MCF 10A (cell line): ENCODE results near the gene DCLK1. TPM values are rescaled to one million over a fixed set of nuclear protein-coding genes. Genes with fewer than 3 reads are reported as not detected.

Experiments used
- BruUV-seq: library from RNA; stranded (reverse); fragments of 400-500 nt; replicated peaks from 2 replicates; lab custom pipeline; 2021; lab: Mats Ljungman, UMichigan
- CTCF ChIA-PET: fragments of 300-600 bp; sonication (Branson Sonifier 250); formaldehyde crosslinking; extraction: SDS; loops from one replicate; lab custom pipeline; 2021; ENCODE audit warnings: antibody characterized with exemption, inconsistent platforms; lab: Yijun Ruan, JAX
- POLR2A ChIA-PET: fragments of 300-600, 350-650 bp; sonication (Branson Sonifier 250); formaldehyde crosslinking; extraction: SDS; loops from one replicate; lab custom pipeline; 2020; ENCODE audit warnings: antibody characterized with exemption, inconsistent platforms; lab: Yijun Ruan, JAX
- DNase-seq: peaks from one replicate; pipeline ENCODE4 v3.0.0-alpha.2; 2018; ENCODE audit not compliant: unreplicated experiment
- H3K27ac Mint-ChIP-seq: one replicate; pipeline ENCODE4 v1.8.0; 2022; ENCODE audit warnings: mild to moderate bottlenecking, low read depth, mixed read lengths; ENCODE audit not compliant: unreplicated experiment
- H3K27me3 Mint-ChIP-seq: one replicate; pipeline ENCODE4 v1.8.0; 2022; ENCODE audit warnings: mixed read lengths; ENCODE audit not compliant: insufficient read depth, unreplicated experiment
- H3K36me3 Mint-ChIP-seq: one replicate; pipeline ENCODE4 v1.8.0; 2022; ENCODE audit warnings: mild to moderate bottlenecking, moderate library complexity, mixed read lengths; ENCODE audit not compliant: insufficient read depth, unreplicated experiment
- H3K4me1 Mint-ChIP-seq: one replicate; pipeline ENCODE4 v1.8.0; 2022; ENCODE audit warnings: mixed read lengths; ENCODE audit not compliant: insufficient read depth, unreplicated experiment
- H3K4me3 Mint-ChIP-seq: one replicate; pipeline ENCODE4 v1.8.0; 2022; ENCODE audit warnings: mild to moderate bottlenecking, moderate library complexity, mixed read lengths; ENCODE audit not compliant: unreplicated experiment
- H3K9me3 Mint-ChIP-seq: one replicate; pipeline ENCODE4 v1.8.0; 2022; ENCODE audit warnings: mixed read lengths; ENCODE audit not compliant: unreplicated experiment
- intact Hi-C: fragments of 100-400 bp; cut with micrococcal nuclease; formaldehyde crosslinking; loops from 2 replicates; pipeline ENCODE4 v1.14.1; 2022
- total RNA-seq: library from RNA; stranded (reverse); gene quantifications from 2 replicates; pipeline ENCODE4 v1.2.3, GENCODE V29; 2022
- TF ChIP-seq, protein P1 (sequence below): fragments of 200-600 bp; IDR thresholded peaks from one replicate; pipeline ENCODE4 v1.8.0; 2022; ENCODE audit warnings: antibody characterized with exemption, mild to moderate bottlenecking; ENCODE audit not compliant: unreplicated experiment

Gene DCLK1
- total RNA-seq, 1 experiment from 2014 or later = 0.44 TPM

DNA sequence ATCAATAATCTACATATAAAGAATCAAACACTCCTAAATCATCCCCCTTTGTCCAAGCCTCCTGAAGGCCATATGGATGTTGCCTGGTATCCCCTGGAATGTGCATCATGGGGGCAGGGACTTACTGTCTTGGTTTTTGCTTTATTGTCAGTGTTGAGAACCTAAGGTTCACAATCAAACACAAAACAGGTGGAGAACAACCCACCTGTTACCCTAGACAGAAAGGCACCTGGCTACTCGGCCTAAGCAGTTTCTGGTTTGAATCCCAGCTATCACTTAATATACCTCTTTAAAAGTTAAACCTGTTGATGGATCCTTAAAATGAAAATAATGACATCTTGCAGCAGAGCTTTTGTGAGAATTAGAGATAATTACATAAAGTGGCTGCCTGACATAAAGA lies 68.9 kb downstream of the DCLK1 start:
- Mint-ChIP-seq H3K9me3 (no peaks in the 10 kb centered on the region), H3K27me3 (peaks cover 15% of the 10 kb centered on the region), H3K4me3 (no peak overlapping the region), H3K36me3 (no peaks in the 10 kb centered on the region), H3K27ac (no peak overlapping the region), H3K4me1 (no peaks in the 10 kb centered on the region)
- no TSS peak for BruUV-seq
- POLR2A ChIA-PET = interaction anchor here (1.2 kb wide), 1 partner anchor 10 kb away, joined by 3 read pairs; no protein-coding TSS in a partner anchor
- TF ChIP-seq, protein P1, sequence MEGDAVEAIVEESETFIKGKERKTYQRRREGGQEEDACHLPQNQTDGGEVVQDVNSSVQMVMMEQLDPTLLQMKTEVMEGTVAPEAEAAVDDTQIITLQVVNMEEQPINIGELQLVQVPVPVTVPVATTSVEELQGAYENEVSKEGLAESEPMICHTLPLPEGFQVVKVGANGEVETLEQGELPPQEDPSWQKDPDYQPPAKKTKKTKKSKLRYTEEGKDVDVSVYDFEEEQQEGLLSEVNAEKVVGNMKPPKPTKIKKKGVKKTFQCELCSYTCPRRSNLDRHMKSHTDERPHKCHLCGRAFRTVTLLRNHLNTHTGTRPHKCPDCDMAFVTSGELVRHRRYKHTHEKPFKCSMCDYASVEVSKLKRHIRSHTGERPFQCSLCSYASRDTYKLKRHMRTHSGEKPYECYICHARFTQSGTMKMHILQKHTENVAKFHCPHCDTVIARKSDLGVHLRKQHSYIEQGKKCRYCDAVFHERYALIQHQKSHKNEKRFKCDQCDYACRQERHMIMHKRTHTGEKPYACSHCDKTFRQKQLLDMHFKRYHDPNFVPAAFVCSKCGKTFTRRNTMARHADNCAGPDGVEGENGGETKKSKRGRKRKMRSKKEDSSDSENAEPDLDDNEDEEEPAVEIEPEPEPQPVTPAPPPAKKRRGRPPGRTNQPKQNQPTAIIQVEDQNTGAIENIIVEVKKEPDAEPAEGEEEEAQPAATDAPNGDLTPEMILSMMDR = no peak
- no peak for DNase-seq
- CTCF ChIA-PET = interaction anchor here (0.6 kb wide), 1 partner anchor 83 kb away, joined by 4 read pairs; no protein-coding TSS in a partner anchor
- intact Hi-C loops = no loop called here

DNA sequence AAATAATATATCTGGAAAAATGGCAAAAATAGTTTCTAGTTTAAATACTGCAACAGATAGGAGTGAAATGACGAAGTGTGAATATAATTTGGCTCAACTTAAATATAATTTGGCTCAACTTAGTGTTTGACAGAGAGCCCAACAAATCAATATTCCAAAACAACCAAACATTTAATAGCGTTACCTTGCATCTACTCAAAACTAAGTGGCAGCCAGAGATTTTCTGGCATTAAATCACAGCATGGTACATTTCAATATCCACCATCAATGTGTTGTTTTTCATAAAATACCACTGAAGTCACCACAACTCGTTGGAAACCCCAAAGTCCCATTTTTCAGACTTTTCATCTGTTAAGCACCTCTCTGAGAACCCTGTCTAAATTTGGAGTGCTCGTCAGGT lies 69.6 kb downstream of the DCLK1 start:
- no peaks in the 10 kb centered on the region for H3K4me1 Mint-ChIP-seq
- ChIA-PET POLR2A (no interaction called here), CTCF (no interaction called here)
- BruUV-seq = no TSS peak
- no peak overlapping the region for H3K4me3 Mint-ChIP-seq
- H3K27ac Mint-ChIP-seq = no peak overlapping the region
- intact Hi-C loops = no loop called here
- TF ChIP-seq, protein P1 = no peak
- no peak for DNase-seq
- peaks cover 15% of the 10 kb centered on the region for H3K27me3 Mint-ChIP-seq
- no peaks in the 10 kb centered on the region for H3K36me3 Mint-ChIP-seq
- no peaks in the 10 kb centered on the region for H3K9me3 Mint-ChIP-seq

DNA sequence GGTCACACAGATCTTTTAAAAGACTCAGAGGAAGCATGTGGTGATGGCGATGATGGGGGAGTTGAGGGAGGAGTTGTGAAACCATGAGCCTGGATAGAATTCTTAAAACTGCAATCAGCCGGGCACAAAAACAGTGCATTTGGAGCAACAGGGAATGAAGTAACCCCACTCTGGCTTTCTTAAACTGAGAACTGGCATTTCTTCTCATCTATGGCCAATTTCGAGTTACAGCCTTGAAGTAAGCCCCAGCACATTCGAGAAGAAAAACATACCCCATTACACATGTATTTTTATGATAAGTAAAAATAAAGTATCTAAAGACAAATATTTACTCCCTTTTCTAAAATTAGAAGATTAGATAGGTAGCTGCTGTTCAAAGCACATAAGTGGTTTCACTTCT lies 70.1 kb downstream of the DCLK1 start:
- intact Hi-C loops = no loop called here
- H3K9me3 Mint-ChIP-seq = no peaks in the 10 kb centered on the region
- ChIA-PET POLR2A (no interaction called here), CTCF (no interaction called here)
- no peak overlapping the region for H3K27ac Mint-ChIP-seq
- no TSS peak for BruUV-seq
- TF ChIP-seq, protein P1 = no peak
- H3K4me1 Mint-ChIP-seq = no peaks in the 10 kb centered on the region
- H3K4me3 Mint-ChIP-seq = no peak overlapping the region
- H3K27me3 Mint-ChIP-seq = peaks cover 15% of the 10 kb centered on the region
- H3K36me3 Mint-ChIP-seq = no peaks in the 10 kb centered on the region
- no peak for DNase-seq

DNA sequence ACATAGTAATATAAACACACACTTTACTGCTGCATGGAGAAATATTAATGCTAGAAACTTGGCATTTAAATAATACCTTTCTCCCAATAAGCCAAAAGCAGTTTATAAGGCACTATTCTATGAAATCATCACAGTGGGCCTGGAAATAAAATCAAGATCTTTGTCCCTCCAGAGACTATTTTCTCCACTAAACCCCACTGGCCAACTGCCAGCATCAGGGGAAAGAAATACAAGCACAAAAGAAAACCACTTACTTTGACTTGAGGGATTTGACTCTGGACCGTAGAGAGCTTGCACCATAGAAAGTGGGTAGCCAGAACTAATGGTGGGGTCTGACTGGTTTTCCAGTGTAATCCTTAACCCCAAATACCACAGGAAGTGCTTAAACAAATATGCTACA lies 71.9 kb downstream of the DCLK1 start:
- no peak overlapping the region for H3K27ac Mint-ChIP-seq
- intact Hi-C loops = no loop called here
- H3K9me3 Mint-ChIP-seq = no peaks in the 10 kb centered on the region
- no peaks in the 10 kb centered on the region for H3K4me1 Mint-ChIP-seq
- BruUV-seq = no TSS peak
- peaks cover 25% of the 10 kb centered on the region for H3K27me3 Mint-ChIP-seq
- DNase-seq = no peak
- H3K36me3 Mint-ChIP-seq = no peaks in the 10 kb centered on the region
- H3K4me3 Mint-ChIP-seq = no peak overlapping the region
- ChIA-PET CTCF (no interaction called here), POLR2A (no interaction called here)
- TF ChIP-seq, protein P1 = no peak
